HG03097 (cell line): ENCODE data around the gene TADA3.

Experiments used
- ATAC-seq: cut with Tn5 transposase; IDR thresholded peaks from one replicate; pipeline ENCODE4 v1.9.1; 2021; ENCODE audit not compliant: unreplicated experiment, low FRiP score

The TADA3 gene

GRCh38 chr3:9731206-9732079 is 60.8 kb downstream of the TADA3 start, which contains the start of gene BRPF1:
TSS of gene BRPF1 (plus strand) at chr3:9731735. CDS start at chr3:9734141, 2,406 bp downstream.
- ATAC-seq = peak; percentile 83

GRCh38 chr3:9730657-9731205 is 61.5 kb downstream of the TADA3 start:
- ATAC-seq = peak; percentile 35
